ENCODE results near the gene TOMM6.

The TOMM6 gene

DNA sequence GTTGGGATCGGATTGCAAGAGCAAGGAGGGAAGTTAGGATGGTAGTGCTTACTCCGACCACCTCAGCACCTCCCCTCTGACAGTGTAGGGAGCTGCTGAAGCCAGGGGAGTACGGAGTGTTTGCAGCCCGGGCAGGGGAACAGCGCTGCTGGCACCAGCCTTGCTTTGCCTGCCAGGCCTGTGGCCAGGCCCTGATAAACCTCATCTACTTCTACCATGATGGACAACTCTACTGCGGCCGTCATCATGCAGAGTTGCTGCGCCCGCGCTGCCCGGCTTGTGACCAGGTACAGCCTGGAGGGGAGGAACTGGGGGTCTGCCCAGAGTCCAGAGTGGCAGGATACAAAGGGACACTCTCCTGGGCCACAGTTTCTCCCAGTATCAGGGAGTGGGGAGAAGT is 2.2 kb upstream of the TOMM6 start:
- TF ChIP-seq, protein P1, sequence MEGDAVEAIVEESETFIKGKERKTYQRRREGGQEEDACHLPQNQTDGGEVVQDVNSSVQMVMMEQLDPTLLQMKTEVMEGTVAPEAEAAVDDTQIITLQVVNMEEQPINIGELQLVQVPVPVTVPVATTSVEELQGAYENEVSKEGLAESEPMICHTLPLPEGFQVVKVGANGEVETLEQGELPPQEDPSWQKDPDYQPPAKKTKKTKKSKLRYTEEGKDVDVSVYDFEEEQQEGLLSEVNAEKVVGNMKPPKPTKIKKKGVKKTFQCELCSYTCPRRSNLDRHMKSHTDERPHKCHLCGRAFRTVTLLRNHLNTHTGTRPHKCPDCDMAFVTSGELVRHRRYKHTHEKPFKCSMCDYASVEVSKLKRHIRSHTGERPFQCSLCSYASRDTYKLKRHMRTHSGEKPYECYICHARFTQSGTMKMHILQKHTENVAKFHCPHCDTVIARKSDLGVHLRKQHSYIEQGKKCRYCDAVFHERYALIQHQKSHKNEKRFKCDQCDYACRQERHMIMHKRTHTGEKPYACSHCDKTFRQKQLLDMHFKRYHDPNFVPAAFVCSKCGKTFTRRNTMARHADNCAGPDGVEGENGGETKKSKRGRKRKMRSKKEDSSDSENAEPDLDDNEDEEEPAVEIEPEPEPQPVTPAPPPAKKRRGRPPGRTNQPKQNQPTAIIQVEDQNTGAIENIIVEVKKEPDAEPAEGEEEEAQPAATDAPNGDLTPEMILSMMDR (IDR thresholded peaks at IDR 0.05; ENCODE audit: low read depth, low read length, missing control alignments), result no peak
- no peak overlapping the region for H3K4me3 ChIP-seq (replicated peaks; ENCODE audit: low read depth, low read length)
- DNase-seq (ENCODE audit: extremely low read depth, low read depth), result no peak

DNA sequence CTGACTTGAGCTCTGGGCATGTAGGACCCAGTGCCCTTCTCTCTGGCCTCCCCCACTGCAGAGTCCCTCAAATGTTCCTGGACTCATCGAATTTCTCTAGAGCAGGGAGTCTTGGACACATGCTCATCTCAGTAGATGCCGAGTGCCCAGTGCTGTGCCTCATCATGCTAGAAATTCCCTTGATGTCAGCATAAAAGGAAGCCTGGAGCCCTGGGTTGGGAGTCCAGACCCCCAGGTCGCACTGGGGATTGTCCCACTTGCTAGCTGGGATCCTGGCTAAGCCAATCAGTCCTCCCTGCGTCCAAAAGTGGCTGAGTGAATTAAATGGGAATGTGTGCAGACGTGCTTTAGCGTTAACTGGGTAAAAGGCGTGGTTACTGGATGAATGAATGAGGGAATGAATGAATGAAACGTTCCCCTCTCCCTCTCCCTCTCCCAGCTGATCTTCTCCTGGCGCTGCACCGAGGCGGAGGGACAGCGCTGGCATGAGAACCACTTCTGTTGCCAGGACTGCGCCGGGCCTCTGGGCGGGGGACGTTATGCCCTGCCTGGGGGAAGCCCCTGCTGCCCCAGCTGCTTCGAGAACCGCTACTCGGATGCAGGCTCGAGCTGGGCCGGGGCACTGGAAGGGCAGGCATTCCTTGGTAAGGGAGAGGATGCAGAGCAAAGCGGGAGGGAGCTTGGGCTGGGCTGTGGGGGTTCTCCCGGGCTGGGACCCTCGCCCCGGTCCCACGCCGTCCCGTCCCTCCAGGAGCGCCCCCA is 1.6 kb upstream of the TOMM6 start:
- H3K4me3 ChIP-seq (replicated peaks; ENCODE audit: low read depth, low read length), result peak overlapping the region; percentile 67
- no peak for DNase-seq (ENCODE audit: extremely low read depth, low read depth)
- TF ChIP-seq, protein P1 (IDR thresholded peaks at IDR 0.05; ENCODE audit: low read depth, low read length, missing control alignments), result no peak

DNA sequence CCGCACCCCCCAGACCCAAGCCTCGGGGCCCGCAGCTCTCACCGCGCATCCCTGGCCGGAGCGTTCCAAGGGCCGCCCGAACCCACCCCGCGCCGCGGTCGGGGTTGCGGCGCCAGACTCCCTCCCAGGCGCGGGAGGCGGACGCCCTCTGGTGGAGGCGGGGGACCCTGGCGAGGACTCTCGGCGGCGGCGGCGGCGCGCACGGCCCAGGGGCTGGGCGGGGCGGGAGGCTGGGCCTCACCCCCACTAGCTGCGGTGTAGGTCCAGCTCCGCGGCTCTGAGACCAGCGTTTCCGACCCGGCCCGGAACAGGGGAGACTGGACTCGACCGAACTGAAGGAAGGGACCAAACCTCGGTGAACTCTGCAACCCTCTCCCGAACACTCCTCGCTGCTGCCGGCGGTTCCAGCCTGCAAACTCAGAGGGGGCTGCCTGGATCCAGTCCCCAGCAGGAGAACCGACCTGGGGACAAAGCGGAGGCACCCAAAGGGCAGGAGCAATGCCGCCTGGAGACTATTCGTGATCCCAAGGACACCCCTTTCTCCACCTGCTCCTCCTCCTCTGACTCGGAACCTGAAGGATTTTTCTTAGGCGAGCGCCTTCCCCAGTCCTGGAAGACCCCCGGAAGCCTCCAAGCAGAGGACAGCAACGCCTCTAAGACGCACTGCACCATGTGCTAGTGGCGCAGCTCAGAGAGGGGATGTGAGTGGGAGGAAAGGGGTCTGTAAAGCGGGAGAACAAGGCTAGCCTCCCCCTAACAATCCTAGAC is 859 bp upstream of the TOMM6 start:
- H3K4me3 ChIP-seq (replicated peaks; ENCODE audit: low read depth, low read length), result peak overlapping the region; percentile 67

DNA sequence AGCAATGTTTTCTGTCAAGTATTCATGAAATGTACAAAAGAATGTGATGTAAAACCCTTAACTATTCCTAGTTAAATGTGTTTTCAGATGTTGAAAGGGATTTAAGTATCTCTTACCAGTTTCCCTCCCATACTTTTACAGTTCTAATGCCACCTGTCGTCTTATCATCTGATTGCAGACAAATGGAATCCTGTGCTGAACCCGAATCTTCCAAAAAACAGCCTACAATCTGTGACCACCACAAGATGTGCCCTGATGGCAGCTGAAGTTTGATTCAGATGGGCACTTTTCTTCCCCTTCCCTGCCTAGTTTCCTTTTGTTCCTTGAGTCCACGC is 1.9 kb downstream of the TOMM6 start:
- H3K4me3 ChIP-seq (replicated peaks; ENCODE audit: low read depth, low read length), result no peak overlapping the region; the same call in 1 of the 2 replicates
- no peak for DNase-seq (ENCODE audit: extremely low read depth, low read depth)
- TF ChIP-seq, protein P1 (IDR thresholded peaks at IDR 0.05; ENCODE audit: low read depth, low read length, missing control alignments), result no peak

More for the DNA sequence above, 859 bp upstream of the TOMM6 start:
- TF ChIP-seq, protein P1 (IDR thresholded peaks at IDR 0.05; ENCODE audit: low read depth, low read length, missing control alignments), result peak; percentile 65
- no peak for DNase-seq (ENCODE audit: extremely low read depth, low read depth)

DNA sequence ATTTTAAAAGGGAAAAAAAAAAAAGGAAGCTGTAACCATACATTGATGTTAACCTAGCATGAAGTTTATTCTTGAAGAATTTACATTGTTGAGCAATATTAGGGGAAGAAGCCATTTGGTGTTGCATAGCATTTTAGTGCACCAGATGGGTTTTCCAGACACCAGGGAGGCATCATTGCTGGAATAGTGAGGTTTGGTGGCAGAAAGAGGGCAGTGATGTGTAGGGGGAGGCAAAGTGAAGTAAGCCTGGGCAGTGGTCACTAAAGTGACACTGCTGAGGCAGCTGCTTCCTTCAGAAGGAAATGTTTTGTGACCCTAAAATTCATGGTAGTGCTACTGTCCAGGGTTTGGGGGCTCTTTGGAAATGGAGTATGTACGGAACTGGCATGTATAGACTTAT is 2.6 kb downstream of the TOMM6 start:
- TF ChIP-seq, protein P1 (IDR thresholded peaks at IDR 0.05; ENCODE audit: low read depth, low read length, missing control alignments), result no peak
- H3K4me3 ChIP-seq (replicated peaks; ENCODE audit: low read depth, low read length), result no peak overlapping the region
- no peak for DNase-seq (ENCODE audit: extremely low read depth, low read depth)

DNA sequence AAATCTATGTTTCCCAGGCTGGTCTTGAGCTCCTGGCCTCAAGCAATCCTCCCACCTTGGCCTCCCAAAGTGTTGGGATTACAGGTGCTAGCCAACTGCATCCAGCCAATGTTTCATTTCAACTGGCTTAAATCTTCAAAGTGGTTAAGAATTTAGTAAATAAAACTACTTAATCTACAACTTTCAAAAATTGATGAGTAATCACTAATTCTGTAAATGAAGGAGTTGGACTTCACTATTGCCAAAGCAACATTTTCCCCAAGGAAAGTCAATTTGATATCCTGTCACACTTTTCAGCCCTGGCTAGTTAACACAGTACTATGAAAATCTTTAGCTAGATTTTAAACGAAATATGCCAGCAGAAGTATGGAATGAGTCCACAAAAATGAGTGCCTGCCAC is 3.8 kb downstream of the TOMM6 start:
- no peak overlapping the region for H3K4me3 ChIP-seq (replicated peaks; ENCODE audit: low read depth, low read length)
- DNase-seq (ENCODE audit: extremely low read depth, low read depth), result no peak
- TF ChIP-seq, protein P1 (IDR thresholded peaks at IDR 0.05; ENCODE audit: low read depth, low read length, missing control alignments), result no peak
